ENCODE measurements around the gene HOXA7.

GRCh38 chr7:27161214-27161720 lies 4.8 kb upstream of the HOXA7 start:
- TF ChIP-seq, protein P1, sequence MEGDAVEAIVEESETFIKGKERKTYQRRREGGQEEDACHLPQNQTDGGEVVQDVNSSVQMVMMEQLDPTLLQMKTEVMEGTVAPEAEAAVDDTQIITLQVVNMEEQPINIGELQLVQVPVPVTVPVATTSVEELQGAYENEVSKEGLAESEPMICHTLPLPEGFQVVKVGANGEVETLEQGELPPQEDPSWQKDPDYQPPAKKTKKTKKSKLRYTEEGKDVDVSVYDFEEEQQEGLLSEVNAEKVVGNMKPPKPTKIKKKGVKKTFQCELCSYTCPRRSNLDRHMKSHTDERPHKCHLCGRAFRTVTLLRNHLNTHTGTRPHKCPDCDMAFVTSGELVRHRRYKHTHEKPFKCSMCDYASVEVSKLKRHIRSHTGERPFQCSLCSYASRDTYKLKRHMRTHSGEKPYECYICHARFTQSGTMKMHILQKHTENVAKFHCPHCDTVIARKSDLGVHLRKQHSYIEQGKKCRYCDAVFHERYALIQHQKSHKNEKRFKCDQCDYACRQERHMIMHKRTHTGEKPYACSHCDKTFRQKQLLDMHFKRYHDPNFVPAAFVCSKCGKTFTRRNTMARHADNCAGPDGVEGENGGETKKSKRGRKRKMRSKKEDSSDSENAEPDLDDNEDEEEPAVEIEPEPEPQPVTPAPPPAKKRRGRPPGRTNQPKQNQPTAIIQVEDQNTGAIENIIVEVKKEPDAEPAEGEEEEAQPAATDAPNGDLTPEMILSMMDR (IDR thresholded peaks at IDR 0.05), result no peak
- no peak for TF ChIP-seq POLR2AphosphoS5 (IDR thresholded peaks at IDR 0.05)
